ENCODE measurements around the gene MINDY3.
"Not testable (repeated sequence)": the region's sequence is repeated elsewhere in the genome, so short reads cannot be mapped to it uniquely, and the experiment has no call there.

MINDY3 gene

GRCh38 chr10:15804109-15804508 lies 56.2 kb downstream of the MINDY3 start:
- no peak for DNase-seq

DNA sequence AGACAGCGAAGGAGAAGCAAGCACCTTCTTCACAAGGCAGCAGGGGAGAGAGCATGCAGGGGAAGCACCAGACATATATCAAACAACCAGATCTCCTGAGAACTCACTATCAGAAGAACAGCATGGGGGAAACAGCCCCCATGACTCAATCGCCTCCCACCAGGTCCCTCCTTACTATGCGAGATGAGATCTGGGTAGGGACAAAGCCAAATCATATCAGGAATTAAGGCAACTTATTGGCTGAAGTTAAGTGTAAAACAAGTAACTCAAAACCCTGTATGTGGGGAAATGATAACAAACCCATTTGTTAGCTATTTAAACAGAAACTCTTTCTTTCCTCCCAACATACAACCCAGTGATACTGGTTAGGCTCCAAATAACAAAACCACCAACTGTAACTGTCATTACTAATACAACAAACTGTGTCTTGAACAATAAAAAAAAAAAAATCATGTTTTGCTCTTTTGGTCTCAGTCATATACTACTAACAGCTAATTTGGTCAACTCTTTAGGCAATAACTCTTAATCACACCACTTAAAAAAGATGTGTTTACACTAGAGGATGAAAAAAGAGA lies 57.8 kb downstream of the MINDY3 start:
- no peak for DNase-seq

- no peak for DNase-seq
Observed at GRCh38 chr10:15801641-15802040, 58.7 kb downstream of the MINDY3 start.

DNA sequence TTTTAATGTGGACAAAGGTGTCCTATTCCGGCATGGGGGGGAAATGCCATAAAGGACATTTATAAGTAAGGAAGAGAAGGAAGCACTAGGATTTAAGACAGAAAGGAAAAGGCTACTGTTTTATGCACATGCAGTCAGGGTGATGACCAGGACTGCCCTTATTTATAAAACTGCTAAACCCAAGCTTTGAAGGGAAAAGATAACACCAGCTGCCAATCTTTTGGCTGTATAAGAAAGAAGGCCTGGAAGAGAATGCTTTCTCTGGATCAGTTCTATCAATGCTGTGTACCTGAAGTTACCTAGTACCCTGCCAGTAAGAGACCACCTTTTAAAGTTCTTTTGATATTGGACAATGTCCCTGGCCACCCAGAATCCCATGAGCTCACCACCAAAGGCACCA lies 59.2 kb downstream of the MINDY3 start:
- DNase-seq: no peak

GRCh38 chr10:15797346-15797745 lies 63.0 kb downstream of the MINDY3 start:
- no peak for DNase-seq

DNA sequence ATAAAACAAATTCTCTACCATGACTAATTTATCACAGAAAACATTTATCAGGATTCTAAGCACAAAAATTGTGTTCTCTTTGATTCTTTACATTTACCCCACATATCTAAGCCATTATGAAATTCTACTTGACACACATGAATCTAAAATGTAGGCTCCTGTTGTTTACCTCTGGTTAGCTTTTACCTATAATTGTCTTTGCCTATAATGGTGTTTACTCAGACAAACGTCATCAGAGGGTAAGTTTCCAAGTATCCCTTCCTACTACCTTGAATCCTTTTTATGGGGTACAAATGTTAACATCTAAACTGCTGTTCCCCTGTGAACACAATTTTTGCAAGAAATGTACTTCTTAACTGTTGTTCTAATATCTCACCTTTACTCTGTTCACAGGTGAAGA lies 63.5 kb downstream of the MINDY3 start:
- no peak for DNase-seq

DNA sequence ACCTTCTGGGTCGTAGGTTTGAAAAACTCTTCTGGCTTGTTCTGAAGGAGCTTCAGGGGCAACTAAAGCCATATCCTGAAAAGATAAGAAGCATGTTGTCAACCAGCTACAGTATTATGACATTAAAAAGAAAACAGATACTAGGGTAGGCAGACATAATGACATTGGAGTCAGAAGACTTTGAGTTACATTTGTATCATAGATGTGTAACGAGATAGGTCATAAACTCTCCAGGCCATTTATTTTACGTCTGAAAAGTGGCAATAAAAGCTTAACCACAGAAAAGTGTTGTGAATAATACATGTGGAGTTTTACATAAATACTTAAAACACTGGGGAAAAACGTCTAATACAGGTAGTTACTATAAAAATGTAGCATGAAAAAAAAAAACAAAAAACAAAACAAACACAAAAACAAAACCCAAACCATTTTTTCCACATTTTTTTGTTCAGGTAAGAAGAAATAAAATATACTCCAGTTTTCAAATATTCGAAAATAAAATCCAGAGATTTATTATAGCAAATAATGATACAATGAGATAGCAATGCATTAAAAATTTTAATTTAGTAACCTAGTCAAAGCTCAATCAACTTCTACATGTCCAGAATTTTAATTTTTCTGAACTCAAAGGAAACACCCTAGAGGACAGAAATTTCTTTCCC lies 64.1 kb downstream of the MINDY3 start:
- DNase-seq: no peak

DNA sequence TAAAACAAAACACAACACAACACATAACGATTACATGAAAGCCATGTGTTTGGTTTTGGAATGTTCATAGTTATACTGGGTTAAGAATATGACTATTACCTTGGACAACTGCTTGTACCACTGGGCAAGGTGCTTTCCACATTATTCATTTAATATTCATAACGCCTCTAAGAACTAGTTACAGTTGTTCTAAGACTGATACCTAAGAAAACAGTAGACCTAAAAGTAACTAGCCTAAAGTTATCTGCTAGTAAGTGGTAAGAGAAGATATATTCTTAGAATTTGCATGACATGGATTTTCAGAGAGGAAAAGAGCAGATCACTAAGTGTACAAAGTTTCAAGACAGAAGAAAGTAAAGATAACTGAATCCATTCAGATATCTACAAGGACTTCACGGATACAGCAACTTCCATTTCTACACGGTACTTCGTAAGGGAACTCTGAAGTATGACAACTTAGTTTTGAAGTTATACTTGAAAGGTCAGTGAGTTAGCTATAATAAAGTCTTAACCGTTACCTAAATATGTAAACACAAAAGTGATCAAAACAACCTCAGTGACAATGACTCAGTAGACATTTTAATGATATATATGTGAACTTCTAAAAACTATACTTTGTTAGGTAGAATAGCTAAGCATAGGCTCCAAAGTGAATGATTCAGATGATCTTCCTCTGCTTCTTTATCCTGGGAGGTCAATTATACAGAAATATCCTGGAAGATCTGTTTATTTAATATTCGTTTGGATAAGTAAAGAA lies 65.1 kb downstream of the MINDY3 start:
- DNase-seq: no peak

GRCh38 chr10:15794569-15794968 lies 65.7 kb downstream of the MINDY3 start:
- no peak for DNase-seq

DNA sequence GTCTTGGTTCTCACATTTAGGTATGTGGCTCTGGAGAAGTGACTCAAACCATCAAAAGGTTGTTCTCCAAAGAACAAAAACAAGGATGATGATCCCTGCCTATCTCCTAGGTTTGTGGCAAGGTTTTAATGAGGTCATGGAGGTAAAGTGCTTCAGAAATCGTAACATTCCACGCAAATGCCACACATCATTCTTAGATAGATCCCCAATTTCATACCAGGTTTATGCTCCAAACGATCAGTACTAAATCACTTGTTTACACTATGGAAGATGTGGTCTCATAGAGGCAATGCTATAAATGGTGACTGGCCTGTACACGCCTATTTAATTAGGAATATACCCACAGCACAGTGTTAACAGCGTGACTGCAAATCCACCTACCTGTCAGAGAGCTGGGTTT lies 66.6 kb downstream of the MINDY3 start:
- DNase-seq: no peak

DNA sequence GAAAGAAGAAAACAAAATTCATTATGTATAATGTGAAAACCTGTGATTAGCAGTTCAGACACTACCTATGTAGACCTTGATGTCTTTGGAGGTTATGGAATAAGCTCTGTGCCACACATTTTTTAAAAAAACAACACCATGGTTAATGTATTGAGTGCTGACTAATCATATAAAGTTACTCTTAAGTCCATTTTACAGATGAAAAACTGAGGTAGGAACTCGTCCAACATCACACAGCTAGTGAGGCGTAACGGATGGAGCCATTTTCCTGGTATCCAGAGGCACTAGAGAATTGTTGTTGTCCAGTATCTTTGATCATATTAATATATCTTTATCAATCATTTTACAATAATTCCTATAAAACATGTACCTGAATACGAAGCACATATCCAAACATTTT lies 67.5 kb downstream of the MINDY3 start:
- no peak for DNase-seq

DNA sequence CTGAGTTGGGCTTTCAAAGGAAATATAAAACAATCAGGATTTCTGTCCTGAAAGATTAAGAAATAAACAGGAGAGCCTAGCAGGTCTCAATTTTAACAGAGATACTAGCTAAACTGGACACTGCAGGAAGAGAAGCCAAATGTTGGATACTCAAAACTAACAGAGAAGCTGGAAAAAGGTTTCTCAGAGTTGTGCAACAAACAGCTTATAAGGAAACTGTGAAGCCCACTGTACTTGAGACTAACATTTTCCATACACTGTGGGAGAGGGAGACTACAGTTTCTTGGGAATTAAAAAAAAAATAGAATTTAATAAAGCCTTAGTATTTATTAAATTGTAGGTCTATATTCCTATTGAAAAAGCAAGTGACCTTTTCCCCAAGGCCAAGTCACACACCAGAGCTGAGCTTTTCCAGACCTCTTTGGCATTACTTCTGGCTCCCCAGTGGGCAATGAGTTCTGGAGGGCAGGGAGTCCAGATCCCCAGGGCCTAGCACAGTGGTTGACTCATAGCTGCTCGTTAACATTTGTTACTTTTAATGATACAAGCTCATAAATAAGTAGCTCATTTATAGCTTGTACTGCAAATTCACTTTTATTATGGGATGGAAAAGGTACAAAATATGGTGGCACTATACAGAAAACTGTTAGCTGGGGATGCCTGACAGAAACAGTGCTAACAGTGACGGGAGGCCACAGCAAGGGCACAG lies 68.3 kb downstream of the MINDY3 start:
- DNase-seq: no peak

GRCh38 chr10:15789793-15790525 lies 70.3 kb downstream of the MINDY3 start:
- DNase-seq: no peak

GRCh38 chr10:15787426-15787825 lies 72.9 kb downstream of the MINDY3 start:
- no peak for DNase-seq

DNA sequence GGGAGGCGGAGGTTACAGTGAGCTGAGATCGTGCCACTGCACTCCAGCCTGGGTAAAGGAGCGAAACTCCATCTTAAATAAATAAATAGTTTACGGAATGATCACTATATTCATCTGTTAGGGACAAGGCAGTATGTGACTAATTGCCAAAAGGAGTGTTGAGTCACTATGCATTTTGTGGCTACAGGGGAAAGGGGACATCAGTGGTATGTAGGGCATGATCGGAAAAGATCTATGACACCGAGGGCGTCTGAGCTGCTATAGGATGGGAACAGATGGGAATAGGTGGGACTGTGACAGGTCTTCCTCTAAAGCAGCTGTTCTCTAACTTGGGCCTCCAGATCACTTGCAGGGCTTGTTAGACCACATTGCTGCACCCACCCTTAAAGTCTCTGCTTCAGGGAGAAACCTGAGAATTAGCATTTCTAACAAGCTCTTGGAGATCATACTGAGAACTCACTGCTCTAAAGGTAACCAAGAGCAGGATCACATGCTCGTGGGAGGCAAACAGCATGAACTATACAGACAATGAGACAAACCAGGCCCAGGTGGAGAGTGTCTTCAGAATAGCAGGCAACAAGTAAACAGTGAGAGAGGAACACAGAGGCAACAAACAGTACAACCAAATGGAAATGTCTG lies 75.5 kb downstream of the MINDY3 start:
- DNase-seq: no peak

DNA sequence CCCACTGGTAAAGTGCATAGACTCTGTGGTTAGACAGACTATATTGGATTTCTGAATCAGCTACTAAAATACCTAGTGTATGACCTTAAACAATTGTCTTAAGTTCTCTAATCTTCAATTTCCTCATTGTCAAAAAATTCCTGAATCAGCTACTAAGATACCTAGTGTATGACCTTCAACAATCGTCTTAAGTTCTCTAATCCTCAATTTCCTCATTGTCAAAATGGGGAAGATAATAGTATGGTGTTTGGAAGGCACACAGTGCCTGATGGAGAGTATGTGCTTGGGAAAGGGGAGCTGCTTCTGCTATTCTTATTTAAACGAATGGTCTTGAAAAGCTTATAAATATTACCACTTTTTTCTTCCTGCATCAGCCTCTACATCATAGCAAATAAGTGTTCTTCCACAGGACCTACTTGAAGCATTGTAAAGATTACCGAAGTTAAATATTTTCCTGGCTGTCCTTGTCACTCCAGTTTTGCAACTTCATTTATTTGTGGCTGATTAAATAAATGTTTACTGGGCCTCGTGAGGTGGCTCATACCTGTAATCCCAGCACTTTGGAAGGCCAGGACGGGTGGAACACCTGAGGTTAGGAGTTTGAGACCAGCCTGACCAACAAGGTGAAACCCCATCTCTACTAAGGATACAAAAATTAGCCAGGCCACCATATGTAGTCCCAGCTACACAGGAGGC lies 76.2 kb downstream of the MINDY3 start:
- DNase-seq: no peak

DNA sequence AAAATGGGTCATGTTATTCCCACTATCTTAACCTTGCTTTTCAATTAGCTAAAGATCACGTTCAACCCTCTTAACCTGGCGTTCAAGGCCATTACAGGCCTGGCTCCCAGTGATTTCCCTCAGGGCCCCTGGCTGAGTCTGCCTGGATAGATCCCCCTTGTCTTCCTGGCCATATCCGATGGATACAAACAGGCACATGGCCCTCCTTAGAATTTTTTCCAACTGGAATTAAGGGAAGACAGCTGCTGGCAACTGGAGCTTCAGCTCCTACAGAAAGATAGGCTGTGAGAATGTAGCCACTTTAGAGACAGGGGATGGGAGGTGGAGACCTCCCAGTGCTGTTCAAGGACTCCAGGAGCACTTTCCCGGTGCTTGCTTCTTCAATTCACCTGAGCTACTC lies 77.5 kb downstream of the MINDY3 start:
- no peak for DNase-seq

DNA sequence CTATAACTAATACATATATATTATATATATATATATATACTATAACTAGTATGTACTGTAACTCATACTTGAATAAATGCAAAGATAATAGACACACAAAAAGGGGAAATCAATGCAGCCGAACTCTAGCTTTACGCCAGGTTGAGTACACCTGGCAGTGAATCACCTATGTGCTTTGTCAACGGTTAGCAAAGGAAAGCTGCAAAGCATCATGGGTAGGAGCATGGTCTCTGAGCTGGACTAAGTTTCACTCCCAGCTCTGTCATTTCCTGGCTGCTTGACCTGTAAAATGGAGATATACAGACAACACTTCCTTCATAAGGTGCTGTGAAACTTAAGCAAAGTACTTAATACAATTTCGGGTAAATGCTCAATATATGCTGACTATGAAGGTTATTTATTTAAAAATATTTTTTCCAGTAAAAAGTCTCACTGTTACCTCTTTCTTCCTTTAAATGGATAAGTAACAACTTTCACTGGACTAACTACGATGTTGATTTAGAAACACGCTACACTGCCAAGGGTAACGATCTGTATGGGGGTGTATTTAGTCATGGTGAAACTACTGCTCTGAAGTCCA lies 78.8 kb downstream of the MINDY3 start:
- no peak for DNase-seq

GRCh38 chr10:15780353-15781135 lies 79.8 kb downstream of the MINDY3 start:
- DNase-seq: no peak

GRCh38 chr10:15775513-15775912 lies 84.8 kb downstream of the MINDY3 start:
- no peak for DNase-seq

DNA sequence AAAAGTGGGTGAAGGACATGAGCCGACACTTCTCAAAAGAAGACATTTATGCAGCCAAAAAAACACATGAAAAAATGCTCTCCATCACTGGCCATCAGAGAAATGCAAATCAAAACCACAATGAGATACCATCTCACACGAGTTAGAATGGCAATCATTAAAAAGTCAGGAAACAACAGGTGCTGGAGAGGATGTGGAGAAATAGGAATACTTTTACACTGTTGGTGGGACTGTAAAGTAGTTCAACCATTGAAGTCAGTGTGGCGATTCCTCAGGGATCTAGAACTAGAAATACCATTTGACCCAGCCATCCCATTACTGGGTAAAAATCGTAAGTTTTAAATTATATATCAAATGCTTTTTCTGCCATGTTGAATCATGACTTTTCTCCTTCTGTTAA lies 85.8 kb downstream of the MINDY3 start:
- not testable (repeated sequence) for DNase-seq

All from cortex of kidney (tissue), 1 donor.